HG03565 (cell line): ENCODE measurements around the gene ABRACL.
A peak's percentile ranks its signal among the peaks of the same experiment; 100 is the strongest.
"Not testable (repeated sequence)": the region's sequence is repeated elsewhere in the genome, so short reads cannot be mapped to it uniquely, and the experiment has no call there.

ENCODE experiments used
- ATAC-seq: cut with Tn5 transposase; IDR thresholded peaks from one replicate; pipeline ENCODE4 v1.9.1; 2021; ENCODE audit warnings: mild to moderate bottlenecking, moderate library complexity; ENCODE audit not compliant: unreplicated experiment

ABRACL gene

DNA sequence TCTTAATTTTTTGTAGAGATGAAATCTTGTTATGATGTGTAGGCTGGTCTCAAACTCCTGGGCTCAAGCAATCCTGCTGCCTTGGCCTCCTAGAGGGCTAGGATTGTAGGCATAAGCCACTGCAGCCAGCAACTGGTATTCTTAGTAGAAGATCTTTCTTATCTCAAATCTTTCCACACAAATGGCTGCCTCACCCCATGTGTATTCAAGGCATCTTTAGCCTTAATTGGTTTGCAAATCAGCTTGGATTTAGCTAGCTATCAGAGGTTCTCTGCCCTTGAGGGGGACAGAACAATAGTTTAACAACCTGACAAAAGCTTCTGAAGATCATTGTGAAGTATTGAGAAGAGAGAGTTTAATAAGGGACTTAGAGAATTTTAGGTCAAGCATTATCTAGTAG is 17.9 kb upstream of the ABRACL start:
- ATAC-seq, result no peak

DNA sequence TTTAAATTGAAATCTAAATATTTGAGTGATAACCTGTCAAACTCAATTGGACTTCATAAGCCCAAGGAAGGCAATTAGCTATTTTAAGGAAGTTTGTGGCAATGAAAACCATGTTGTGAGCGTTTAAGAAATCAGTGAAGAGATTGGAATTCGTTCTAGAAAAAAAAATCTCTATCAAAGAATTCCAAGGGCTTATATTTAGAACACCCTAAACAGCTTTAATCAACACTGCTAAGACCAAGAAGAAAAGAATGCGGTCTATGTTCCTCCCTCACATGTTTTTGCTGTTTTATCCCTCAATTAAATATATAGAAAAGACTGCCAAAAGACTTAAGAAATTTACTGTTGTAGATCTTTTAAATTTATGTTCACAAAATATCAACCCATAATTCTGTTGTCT is 16.6 kb upstream of the ABRACL start:
- ATAC-seq, result no peak

DNA sequence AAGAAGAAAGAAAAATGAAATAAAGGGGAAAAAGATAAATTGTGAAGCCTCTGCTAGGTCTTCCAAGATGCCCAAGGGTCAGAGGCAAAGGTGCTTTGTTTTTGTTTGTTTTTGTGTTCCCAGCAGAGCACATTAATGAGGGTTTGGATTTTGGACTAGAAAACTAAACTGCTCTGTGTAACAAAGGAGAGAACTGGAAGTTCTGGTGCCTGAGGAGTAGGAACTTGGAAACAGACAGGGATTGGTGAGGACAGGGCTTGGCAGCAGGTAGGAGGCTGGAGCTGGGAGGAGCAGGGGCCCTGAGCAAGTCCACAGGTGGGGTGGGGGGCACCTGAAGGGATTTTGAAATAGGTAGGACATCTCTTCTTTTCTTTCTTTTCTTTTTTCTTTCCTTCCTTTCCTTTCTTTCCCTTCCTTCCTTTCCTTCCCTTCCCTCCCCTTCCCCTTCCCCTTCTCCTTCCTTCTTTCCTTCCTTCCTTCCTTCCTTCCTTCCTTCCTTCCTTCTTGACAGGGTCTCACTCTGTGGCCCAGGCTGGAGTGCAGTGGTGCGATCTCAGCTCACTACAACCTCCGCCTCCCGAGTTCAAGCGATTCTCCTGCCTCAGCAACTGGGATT is 15.3 kb upstream of the ABRACL start:
- no peak for ATAC-seq

GRCh38 chr6:139014945-139015344 is 13.6 kb upstream of the ABRACL start:
- ATAC-seq, result no peak

DNA sequence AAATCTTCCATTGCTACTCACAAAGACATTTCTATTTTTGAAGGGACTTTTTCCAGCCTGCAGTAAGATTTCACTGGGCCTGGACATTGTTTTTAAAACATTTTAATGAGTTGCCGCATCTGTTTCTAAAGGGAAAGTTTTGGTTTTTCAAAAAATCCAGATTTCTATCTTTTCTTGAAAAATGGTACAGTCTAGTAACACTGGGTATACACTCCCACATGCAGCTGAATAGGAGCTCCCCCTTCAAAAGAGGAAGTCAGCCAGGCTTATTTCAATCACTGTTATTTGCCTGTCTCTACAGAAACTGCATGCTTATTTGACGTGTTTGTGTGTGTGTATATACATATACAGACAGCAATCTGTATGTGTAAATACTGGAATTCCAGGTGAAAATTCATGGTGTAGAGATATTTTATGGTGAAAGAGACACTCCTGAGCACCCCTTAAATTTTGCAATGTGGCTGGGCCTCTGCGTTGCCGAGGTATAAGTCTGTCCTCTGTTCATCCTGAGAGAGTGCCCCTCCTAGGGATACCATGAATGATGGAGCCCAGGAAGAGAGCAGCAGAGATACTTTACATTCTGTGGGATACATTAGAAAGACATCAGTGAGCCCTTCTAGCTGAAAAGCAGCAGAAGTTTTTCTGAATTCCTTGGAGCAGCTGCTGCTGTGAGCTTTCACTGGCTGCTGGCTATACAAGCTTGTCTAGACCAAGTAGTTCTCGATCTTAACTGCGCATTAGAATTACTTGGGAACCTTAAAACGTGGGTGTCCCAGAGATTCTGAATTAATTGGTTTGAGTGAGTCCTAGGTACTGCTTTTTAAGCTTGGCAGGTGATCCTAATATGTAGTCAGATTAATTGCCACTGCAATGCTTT is 12.0 kb upstream of the ABRACL start:
- ATAC-seq, result peak; percentile 96

DNA sequence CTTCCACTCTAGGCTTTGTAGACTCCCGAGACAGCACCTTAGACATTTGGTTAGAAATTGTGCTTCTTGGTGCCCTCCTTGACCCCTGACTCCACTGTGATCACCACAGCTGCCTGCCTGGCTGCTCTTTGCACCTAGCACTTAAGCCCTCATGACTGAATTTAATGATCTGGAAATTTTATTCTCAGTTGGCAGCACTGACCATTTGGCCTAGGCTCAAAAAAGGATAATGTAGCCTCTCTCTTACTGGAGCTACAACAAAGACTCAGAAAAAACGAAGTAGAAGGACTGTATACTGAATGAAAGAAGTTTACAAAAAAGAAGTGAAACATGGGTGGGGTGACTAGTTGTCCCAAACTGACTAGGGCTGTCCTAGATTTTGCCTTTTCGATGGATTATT is 11.3 kb upstream of the ABRACL start:
- ATAC-seq, result no peak

DNA sequence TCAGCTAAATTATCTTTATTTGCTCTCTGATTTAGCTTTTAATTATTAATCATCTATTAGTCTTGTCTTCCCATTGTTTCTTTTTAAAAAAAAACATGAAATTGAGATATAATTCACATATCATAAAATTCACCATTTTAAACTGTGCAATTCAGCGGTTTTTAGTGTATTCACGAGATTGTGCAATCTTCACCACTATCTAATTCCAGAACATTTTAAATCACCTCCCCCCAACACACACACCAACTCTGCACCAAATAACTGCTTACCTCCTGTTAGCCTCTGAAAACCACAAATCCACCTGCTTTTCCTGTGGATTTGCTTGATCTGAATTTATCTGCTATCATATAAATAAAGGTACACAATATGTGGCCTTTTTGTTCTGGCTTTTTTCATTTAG is 8.8 kb upstream of the ABRACL start:
- ATAC-seq, result no peak

DNA sequence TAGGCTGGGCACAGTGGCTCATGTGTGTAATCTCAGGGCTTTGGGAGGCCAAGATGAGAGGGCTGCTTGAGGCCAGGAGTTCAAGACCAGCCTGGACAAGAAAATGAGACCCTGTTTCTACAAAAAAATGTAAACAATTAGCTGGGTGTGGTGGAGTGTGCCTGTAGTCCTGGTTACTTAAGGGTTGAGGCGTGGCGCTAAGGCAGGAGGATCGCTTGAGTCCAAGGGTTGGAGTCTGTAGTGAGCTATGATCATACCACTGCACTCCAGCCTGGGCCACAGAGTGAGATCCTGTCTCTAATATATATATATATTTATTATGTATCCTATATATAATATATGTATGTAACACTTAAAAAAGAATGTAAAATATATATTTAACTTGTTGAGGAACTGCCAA is 7.9 kb upstream of the ABRACL start:
- ATAC-seq, result no peak

- not testable (repeated sequence) for ATAC-seq
Measured at GRCh38 chr6:139025416-139025815, 3.1 kb upstream of the ABRACL start.

GRCh38 chr6:139027620-139028182 is 844 bp upstream of the ABRACL start:
- ATAC-seq, result peak; percentile 28

DNA sequence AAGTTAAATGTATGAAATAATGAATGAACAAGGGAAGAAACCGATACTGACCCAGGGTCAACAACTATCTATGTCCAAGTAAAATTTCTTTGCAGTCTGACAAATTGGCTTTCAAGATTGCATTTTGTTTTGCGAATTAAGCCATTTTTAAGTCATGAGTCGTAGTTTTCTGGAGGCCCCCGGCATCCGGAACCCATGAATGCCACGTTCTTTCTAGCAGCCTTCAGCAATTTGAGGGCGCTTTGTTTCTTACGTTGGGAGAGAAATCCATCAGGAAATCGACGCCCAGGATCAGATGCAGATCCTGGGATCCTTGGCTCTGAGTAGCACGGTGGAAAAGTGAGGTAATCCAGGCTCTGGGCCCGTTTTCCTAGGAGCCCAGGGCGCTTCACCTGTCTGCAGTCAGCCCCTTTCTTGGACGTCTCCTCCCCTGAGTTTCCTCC is 309 bp upstream of the ABRACL start:
- ATAC-seq, result no peak

DNA sequence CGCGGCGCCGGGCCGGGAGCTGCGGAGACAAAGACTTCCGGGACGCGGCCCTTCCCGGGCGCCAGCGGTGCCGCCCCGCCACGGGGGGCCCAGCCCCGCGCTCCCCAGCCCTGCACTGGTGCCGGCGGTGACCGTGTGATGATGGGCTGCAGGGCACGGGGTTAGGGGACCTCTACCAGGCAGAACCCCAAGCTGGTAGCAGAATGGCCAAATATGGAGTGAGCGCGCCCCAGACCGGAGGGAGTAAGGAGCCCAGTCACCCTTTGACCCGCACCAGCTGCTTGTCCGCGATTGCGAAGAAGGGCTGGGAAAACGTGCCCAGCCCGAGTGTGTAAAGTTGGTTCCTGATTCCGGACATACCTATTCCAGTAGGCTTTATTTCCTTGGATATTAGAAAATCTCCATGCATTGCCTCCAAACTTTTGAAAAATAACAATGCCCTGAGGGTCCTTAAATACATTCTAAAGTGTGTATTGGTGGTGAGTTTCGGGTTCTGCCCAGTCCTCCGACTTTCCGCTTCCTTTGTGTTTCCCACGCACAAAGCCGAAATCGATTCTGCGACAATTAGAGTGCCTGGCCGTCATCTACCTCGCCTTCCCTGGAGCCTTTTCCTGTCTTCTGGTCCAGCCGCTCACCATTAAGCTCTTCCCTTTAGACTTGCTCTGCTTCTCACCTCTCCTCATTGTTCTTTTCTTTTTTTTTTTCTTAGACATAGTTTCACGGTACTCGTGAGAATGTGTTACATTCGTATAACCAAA is 1.1 kb downstream of the ABRACL start:
- peak; percentile 14 for ATAC-seq

DNA sequence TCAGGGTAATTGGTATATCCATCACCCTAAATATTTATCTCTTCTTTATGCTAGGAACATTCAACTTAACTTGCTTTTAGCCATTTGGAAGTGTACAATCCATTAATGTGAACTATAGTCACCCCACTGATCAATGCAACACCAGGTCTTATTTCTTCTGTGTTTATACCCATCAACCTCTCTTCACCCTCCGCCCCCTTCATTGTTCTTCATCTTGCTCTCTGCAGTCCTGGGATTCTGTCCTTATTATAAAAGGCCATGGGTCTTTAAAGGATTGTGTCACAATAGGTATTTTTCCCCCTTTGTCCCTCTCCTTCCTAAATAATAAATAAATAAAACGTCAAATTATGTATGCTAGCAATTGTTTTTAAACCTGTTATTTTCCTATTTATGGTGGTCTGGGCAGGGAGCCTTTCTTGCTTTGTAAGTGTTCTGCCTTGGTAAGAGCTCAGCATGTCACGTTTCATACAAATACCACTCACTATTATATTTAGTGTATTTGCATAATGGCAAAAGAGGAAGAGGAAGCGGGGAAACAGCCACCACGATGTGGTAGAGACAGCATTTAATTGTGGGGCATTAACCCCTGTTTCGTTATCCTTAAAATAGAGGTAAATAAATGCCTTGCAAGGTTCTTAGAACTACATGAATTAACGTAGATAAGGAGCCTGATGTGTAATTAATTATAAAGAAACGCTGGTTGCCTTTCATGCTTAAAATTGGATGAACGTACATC is 1.9 kb downstream of the ABRACL start:
- ATAC-seq, result peak; percentile 42

- ATAC-seq, result no peak
Measured at GRCh38 chr6:139037490-139037889, 8.9 kb downstream of the ABRACL start.

DNA sequence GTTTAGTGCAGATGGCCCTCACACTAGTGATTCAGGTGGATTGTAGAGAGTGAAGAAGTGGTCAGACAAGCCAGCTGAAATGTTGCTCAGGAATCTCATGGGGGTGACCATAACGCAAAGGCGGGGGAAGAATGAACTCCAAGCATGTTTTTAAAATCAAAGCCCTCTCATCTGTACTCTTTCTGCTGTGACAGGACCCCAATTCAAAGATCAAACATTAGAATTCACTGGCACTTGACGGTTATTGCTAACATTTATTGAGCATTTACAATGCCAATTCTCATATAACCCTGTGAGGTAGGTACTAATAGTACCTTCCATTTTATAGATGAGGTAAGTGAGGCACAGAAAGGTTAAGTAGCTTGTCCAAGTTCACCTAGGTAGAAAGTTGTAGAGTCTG is 15.7 kb downstream of the ABRACL start:
- no peak for ATAC-seq

GRCh38 chr6:139047677-139048076 is 19.1 kb downstream of the ABRACL start:
- ATAC-seq, result no peak

DNA sequence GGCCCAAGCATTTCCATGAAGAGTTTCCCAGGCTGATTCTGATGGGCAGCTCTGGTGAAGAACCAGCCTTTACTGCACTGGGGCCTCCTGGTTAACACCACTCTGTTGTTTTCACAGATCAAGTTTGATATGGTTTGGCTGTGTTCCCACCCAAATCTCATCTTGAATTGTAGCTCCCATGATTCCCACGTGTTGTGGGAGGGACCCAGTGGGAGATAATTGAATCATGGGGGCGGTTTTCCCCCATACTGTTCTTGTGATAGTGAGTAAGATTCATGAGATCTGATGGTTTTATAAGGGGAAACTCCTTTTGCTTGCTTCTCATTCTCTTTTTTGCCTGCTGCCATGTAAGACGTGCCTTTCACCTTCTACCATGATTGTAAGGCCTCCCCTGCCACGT is 20.4 kb downstream of the ABRACL start:
- ATAC-seq, result not testable (repeated sequence)

GRCh38 chr6:139050131-139050769 is 21.7 kb downstream of the ABRACL start:
- not testable (repeated sequence) for ATAC-seq

DNA sequence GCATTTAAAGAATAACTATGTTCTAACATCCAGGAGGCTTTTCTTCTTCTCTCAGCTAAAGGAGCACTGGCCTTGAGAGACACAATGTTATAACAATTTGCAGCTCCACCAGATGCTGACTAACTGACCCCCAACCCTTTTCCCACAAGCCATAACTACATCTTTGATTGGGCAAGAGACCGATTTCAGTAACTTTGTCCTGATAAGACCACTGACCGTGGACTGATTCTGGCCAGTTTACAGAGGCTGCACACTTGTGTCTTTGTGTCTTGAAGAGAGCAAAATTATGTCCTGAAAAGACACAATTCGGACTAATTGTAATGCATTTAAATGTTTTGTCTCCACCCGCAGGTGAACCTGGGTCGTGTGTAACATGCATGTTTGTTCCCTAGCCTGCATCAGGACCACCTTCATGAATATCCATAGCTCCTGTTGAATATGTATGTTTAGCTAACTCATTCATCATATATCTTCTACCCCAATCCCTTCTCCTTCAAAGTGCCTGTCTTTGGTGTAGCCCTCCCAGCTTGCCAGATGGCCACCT is 22.3 kb downstream of the ABRACL start:
- ATAC-seq, result no peak
